NT2/D1 (cell line): ENCODE data around the gene TAB3.

Experiments
- DNase-seq: peaks from one replicate; pipeline ENCODE4 v3.0.0-alpha.2; 2011; ENCODE audit warnings: low read depth, low spot score
- H3K27me3 ChIP-seq: 2 replicates; pipeline ENCODE4 v1.6.0; 2011; ENCODE audit warnings: mild to moderate bottlenecking; ENCODE audit not compliant: insufficient read length, insufficient read depth
- H3K36me3 ChIP-seq: 2 replicates; pipeline ENCODE4 v1.6.1; 2011; ENCODE audit warnings: mild to moderate bottlenecking, low read length, mixed read lengths; ENCODE audit not compliant: insufficient read depth, insufficient read length
- H3K4me1 ChIP-seq: 2 replicates; pipeline ENCODE4 v1.5.1; 2011; ENCODE audit not compliant: insufficient read depth, insufficient read length
- H3K4me3 ChIP-seq: 2 replicates; pipeline ENCODE4 v1.5.1; 2011; ENCODE audit warnings: low read depth; ENCODE audit not compliant: insufficient read length
- H3K9ac ChIP-seq: 2 replicates; pipeline ENCODE4 v1.6.0; 2011; ENCODE audit warnings: low read depth; ENCODE audit not compliant: insufficient read length
- H3K9me3 ChIP-seq: 2 replicates; pipeline ENCODE4 v1.5.1; 2011; ENCODE audit warnings: mild to moderate bottlenecking, low read length; ENCODE audit not compliant: insufficient read depth
- SUZ12 ChIP-seq: IDR thresholded peaks from 2 replicates; pipeline ENCODE4 v1.6.1; 2011; ENCODE audit not compliant: insufficient read length, insufficient read depth; ENCODE audit errors: extremely low read depth
- YY1 ChIP-seq: IDR thresholded peaks from 2 replicates; pipeline ENCODE4 v1.6.1; 2011; ENCODE audit not compliant: insufficient read length, insufficient read depth
- ZNF274 ChIP-seq: IDR thresholded peaks from 2 replicates; pipeline ENCODE4 v1.6.1; 2011; ENCODE audit warnings: mild to moderate bottlenecking, low read depth, low read length

The TAB3 gene

GRCh38 chrX:30787012-30787411 is 102.0 kb downstream of the TAB3 start:
- Histone ChIP-seq H3K27me3 (no peaks in the 10 kb centered on the region), H3K4me3 (no peak overlapping the region), H3K36me3 (peaks cover 8% of the 10 kb centered on the region), H3K4me1 (no peaks in the 10 kb centered on the region), H3K9ac (no peak overlapping the region), H3K9me3 (no peaks in the 10 kb centered on the region)
- no peak for DNase-seq
- no peak for TF ChIP-seq ZNF274
- TF ChIP-seq SUZ12 = no peak
- TF ChIP-seq YY1 = no peak

- Histone ChIP-seq H3K4me3 (no peak overlapping the region), H3K4me1 (no peaks in the 10 kb centered on the region), H3K9ac (no peak overlapping the region)
These were observed 102.7 kb downstream of the TAB3 start for GRCh38 chrX:30786374-30786773.

GRCh38 chrX:30781711-30782444 is 107.2 kb downstream of the TAB3 start:
- Histone ChIP-seq H3K4me1 (no peaks in the 10 kb centered on the region), H3K36me3 (peaks cover 3% of the 10 kb centered on the region)

More at GRCh38 chrX:30786374-30786773, 102.7 kb downstream of the TAB3 start:
- TF ChIP-seq YY1 = no peak
- no peak for TF ChIP-seq SUZ12
- TF ChIP-seq ZNF274 = no peak
- Histone ChIP-seq H3K27me3 (no peaks in the 10 kb centered on the region), H3K36me3 (peaks cover 8% of the 10 kb centered on the region), H3K9me3 (no peaks in the 10 kb centered on the region)
- no peak for DNase-seq

GRCh38 chrX:30779453-30780030 is 109.5 kb downstream of the TAB3 start:
- Histone ChIP-seq H3K4me1 (no peaks in the 10 kb centered on the region), H3K27me3 (no peaks in the 10 kb centered on the region), H3K4me3 (no peak overlapping the region), H3K9me3 (no peaks in the 10 kb centered on the region), H3K9ac (no peak overlapping the region), H3K36me3 (peaks cover 3% of the 10 kb centered on the region)
- TF ChIP-seq ZNF274 = no peak
- no peak for TF ChIP-seq SUZ12
- TF ChIP-seq YY1 = no peak
- DNase-seq = no peak

More at GRCh38 chrX:30781711-30782444, 107.2 kb downstream of the TAB3 start:
- no peak for DNase-seq
- no peaks in the 10 kb centered on the region for H3K27me3 ChIP-seq
- no peak overlapping the region for H3K9ac ChIP-seq
- no peak overlapping the region for H3K4me3 ChIP-seq
- no peak for TF ChIP-seq ZNF274
- TF ChIP-seq YY1 = no peak
- H3K9me3 ChIP-seq = no peaks in the 10 kb centered on the region

- Histone ChIP-seq H3K36me3 (no peaks in the 10 kb centered on the region), H3K4me3 (no peak overlapping the region), H3K4me1 (no peaks in the 10 kb centered on the region), H3K9ac (no peak overlapping the region), H3K27me3 (no peaks in the 10 kb centered on the region), H3K9me3 (no peaks in the 10 kb centered on the region)
- DNase-seq = no peak
- TF ChIP-seq ZNF274 (no peak), YY1 (no peak), SUZ12 (no peak)
These were observed 111.5 kb downstream of the TAB3 start for GRCh38 chrX:30777575-30777974.
